GM12891 (cell line): ENCODE measurements around the gene ECI1.

Source experiments
- DNase-seq: peaks from one replicate; pipeline ENCODE4 v3.0.0; 2011; ENCODE audit warnings: low spot score; ENCODE audit not compliant: insufficient read length
- FAIRE-seq: peaks from 2 replicates; lab custom pipeline; 2011; peaks lifted over from hg19 to GRCh38; lab: Jason Lieb, UNC
- PAX5 ChIP-seq: IDR thresholded peaks from 2 replicates; pipeline ENCODE4 v1.6.1; 2011; ENCODE audit warnings: low read length, moderate library complexity, mild to moderate bottlenecking; ENCODE audit not compliant: insufficient read depth, severe bottlenecking
- POLR2A ChIP-seq: IDR thresholded peaks from 2 replicates; pipeline ENCODE4 v1.6.1; 2011; ENCODE audit warnings: low read depth, low read length, control low read depth
- POLR2AphosphoS5 ChIP-seq: IDR thresholded peaks from 2 replicates; pipeline ENCODE4 v1.6.1; 2011; ENCODE audit warnings: low read depth, low read length, control low read depth
- POU2F2 ChIP-seq: IDR thresholded peaks from 2 replicates; pipeline ENCODE4 v1.6.1; 2011; ENCODE audit warnings: low read depth, mild to moderate bottlenecking, control low read depth, low read length, moderate library complexity
- SPI1 ChIP-seq: IDR thresholded peaks from 2 replicates; pipeline ENCODE4 v1.6.1; 2011; ENCODE audit warnings: low read depth, low read length, control low read depth
- TAF1 ChIP-seq: IDR thresholded peaks from 2 replicates; pipeline ENCODE4 v1.6.1; 2011; ENCODE audit warnings: low read depth, low read length, control low read depth

ECI1 gene

DNA sequence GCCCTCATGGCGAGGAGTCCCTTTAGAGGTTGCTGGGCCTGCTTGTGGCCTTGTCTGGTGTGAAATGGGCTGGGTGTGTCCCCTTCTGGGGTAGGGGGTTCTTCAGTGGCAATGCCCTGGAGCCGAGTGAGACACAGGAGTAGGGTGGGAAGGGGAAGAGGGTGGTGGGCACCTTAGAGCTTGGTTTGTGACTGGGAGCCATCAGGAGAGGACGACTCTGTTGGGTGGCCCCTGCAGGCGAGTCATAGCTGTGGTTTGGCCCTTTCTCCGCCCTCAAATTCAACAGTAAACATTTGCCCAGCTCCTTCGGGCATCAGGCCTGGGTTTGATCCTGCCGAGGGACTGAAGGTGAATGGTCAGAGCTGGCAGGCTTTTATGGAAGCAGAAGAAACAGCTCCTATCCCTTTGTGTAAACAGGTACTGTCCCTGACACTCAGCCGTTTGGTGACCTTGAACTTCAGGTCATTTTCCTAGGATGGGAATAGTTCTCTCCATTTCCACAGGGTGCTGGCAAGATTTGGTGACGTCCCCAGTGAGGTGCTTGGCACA lies 25.1 kb downstream of the ECI1 start:
- FAIRE-seq (no peak), DNase-seq (no peak)
- no peak for TF ChIP-seq PAX5
- TF ChIP-seq POLR2A: no peak
- TF ChIP-seq TAF1: no peak
- no peak for TF ChIP-seq POLR2AphosphoS5

DNA sequence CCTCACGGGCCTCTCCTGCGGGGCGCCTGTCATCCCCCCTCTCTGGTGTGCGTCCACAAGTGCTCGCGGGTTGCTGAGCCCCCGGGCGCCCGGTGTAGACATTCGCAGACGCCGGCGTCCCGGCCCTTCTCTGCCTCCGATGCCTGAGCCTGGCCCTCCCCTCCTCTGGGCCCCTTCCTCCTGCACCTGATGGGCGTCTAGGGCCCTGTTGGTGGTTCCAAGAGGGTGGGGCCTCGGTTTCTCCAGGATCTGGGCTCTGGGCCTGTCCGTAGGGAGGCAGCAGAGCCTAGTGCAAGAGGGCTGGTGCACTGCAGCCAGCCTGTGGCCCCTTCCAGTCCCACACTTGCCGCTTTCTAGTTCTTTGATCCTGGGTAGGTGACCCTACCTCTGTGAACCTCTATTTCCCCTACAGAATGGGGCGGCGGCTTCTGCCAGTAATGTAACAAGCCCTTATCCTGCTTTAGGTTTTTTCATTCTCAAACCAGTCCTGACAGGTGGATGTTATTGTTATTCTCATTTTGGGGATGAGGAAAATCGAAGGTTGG lies 27.4 kb downstream of the ECI1 start:
- DNase-seq (no peak), FAIRE-seq (no peak)
- TF ChIP-seq POLR2A (no peak), SPI1 (no peak), TAF1 (no peak), POLR2AphosphoS5 (no peak), PAX5 (no peak), POU2F2 (no peak)

DNA sequence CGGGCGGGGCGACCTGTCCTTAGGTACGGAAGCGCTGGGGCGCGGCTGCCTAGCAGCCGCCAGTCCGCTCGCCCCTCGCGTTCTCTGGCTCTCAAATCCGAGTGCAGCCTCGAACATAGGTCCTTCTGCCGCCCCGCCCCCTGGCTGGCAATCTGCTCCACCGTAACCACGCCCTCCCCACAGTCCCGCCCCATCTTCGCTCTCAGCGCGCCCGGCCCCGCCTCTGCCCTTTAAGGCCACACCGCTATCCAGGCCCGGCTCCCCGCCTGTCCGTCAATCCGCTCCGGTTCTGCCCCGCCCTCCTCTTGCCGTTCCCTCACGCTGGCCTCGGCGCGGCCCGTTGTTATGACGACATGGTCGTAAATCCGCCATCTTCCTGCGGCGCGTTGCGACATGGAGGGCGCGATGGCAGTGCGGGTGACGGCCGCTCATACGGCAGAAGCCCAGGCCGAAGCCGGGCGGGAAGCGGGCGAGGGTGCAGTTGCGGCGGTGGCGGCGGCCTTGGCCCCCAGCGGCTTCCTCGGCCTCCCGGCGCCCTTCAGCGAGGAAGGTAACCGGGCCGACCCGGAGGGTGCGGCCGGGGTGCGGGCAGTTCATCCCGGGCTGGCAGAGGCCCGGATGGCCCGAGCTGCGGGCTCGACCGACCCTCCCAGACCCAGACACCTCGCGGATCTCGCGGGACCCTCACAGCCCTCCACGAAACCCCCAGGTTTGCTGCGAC lies 28.0 kb downstream of the ECI1 start, which contains the start of gene E4F1:
E4F1 (plus strand) TSS at position 371 of the 721 bp plus-strand sequence; CDS start at position 394, 23 bp downstream.
- TF ChIP-seq POU2F2 (peak; percentile 61; the same call in 1 of the 2 replicates), TAF1 (peak; percentile 91), SPI1 (no peak), POLR2AphosphoS5 (peak; percentile 92), POLR2A (peak; percentile 96), PAX5 (no peak)
- DNase-seq (peak; percentile 100), FAIRE-seq (peak; percentile 99)

DNA sequence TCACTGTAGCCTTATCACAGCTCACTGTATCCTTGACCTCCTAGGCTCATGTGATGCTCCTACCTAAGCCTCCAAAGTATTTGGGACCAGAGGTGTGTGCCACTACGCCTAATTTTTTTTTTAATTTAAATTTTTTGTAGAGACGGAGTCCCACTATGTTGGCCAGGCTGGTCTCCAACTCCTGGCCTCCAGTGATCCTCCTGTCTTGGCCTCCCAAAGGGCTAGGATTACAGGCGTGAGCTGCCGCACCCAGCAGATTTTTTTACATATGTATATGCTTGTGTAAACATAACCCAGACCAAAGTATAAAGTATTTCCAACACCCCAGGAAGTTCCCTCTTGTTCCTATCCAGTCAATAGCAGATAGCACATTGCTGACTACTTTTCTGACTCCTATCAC lies 35.1 kb downstream of the ECI1 start:
- TF ChIP-seq POU2F2 (no peak), TAF1 (no peak), POLR2AphosphoS5 (no peak), POLR2A (no peak), PAX5 (no peak)
- DNase-seq (no peak), FAIRE-seq (no peak)

DNA sequence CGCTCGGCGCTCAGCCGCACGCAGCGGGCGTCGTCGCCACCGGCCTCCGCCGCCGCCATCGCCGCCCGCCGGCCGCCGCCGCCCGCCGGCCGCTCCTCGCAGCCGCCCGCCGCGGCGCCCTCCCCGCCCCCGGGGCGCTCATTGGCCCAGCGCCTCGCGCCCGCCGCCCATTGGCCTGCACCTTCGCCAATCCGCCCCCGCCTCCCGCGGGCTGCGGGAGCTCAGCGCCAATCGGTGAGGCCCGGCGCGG lies 36.7 kb downstream of the ECI1 start, which contains the start of gene PGP:
PGP (minus strand) TSS at position 122 of the 250 bp plus-strand sequence; CDS start at position 59, 63 bp downstream.
- FAIRE-seq: peak; percentile 98
- TF ChIP-seq TAF1: no peak
- no peak for TF ChIP-seq POU2F2
- TF ChIP-seq SPI1: no peak
- TF ChIP-seq PAX5: no peak
- no peak for TF ChIP-seq POLR2AphosphoS5
- TF ChIP-seq POLR2A: no peak
- no peak for DNase-seq

DNA sequence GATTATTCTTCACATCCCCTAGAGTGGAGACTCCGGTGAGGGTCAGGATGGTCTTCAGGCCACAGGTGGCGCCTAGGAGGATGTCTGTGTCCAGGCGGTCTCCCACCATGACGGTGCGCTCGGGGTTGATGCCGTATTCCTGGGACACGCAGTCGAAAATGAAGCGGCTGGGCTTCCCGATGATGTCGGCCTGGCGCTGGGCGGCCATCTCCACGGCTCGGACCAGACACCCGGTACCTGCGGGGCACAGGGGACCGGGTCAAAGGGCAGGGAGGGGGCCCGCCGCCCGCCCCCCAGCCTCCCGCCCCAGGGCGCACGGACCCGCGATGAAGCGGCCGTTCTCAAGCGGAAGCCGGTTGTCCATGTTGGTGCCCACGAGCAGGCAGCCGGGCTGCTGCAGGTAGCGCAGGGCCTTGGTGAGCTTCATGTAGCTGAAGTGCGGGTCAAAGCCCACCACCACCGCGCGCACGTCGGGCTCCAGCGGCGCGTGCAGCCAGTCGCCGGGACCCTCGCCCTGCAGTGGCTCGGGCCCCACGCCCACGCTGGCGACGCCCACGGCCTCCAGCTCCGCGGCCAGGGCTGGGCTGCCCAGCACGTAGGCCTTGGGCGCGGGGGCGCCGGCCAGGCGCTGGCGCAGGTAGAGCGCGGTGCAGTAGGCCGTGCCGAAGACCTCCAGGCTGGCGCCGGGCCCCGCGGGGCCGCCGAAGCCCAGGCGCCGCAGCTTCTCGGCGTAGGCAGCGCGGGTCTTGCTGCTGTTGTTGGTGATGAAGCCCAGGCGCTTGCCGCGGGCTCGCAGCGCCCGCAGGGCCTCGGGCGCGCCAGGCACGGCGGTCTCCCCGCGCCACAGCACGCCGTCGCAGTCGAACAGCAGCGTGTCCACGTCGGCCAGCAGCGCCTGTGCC lies 37.3 kb downstream of the ECI1 start:
- no peak for TF ChIP-seq PAX5
- TF ChIP-seq POLR2AphosphoS5: no peak; the same call in 1 of the 2 replicates
- no peak for TF ChIP-seq TAF1
- no peak for DNase-seq
- peak; percentile 45 for FAIRE-seq

DNA sequence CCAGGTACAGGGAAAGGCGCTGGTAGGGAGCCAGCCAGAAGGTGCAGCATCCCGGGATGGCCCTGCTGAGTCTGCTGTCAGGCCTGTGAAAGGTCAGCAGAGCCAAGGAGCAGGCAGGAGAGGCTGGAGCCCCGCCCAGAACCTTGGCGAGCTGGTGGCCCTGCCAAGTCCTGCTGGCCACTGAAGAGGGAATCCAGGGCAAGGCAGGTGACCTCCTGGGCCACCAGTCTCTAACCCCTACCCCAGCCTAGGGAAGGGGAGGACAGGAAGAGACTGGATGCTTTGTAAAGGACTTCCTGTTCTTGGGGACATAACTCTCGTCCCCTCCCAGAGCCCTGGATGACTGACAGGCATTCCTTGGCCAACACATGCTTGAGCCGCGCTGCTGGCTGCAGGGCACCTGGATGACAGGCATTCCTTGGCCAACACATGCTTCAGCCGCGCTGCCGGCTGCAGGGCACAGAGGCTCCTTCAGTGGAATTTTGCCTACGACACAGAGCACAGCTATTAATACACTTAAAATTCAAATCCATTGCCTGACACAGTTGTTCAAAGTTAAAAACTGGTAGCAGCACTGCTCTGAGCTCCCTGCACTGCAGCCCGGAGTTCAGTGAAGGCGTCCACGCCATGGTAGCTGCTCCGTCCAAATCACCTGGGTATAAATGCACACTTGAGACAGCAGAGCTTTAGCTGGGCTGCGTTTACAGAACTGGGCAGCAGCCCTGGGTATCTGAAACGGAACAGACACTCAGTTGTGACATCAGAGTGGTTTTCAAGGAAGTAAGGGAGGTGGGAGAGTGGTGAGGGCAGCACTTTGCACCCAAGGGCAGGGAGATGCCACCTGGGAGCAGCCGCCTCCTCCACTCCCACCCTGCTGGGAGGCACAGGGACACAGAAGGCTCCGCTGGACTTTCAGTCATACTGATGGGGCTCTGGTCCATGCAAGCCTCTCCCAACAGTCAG lies 38.7 kb downstream of the ECI1 start:
- DNase-seq: no peak
- no peak for TF ChIP-seq POLR2A
- no peak; the same call in 1 of the 2 replicates for TF ChIP-seq POLR2AphosphoS5
- TF ChIP-seq POU2F2: 0 out of 2 replicates have a peak, but pooled peaks have one; percentile 13
- TF ChIP-seq SPI1: no peak
- FAIRE-seq: no peak

DNA sequence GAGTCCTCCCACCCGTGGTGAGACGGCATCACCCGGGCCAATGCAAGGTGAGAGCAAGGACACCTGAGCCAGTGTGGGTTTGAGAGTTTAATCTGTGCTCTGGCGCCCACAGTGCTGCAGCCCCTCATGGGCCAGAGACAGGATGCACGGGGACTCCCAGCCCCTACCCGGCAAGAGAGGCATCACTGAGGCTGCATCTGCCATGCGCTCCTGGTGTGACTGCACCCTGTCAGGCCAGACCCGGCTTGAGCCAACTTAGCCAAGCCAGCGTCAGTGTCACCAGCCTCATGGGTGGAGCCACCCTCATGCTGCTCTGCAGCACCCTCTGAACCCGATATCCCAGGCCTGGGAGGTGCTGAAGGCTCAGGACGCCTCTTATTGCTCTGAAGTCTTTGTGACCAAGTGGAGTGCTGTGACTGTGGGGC lies 39.5 kb downstream of the ECI1 start:
- DNase-seq (no peak), FAIRE-seq (no peak)
- no peak for TF ChIP-seq POLR2A
- TF ChIP-seq POLR2AphosphoS5: peak; percentile 56; the same call in 1 of the 2 replicates
